ENCODE results near the gene TMX2. TPM values are rescaled to one million over a fixed set of nuclear protein-coding genes. Genes with fewer than 3 reads are reported as not detected.
"Not testable (repeated sequence)": the region's sequence is repeated elsewhere in the genome, so short reads cannot be mapped to it uniquely, and the experiment has no call there.

TMX2 gene
- total RNA-seq, 1 experiment from 2014 or later: 91.3 TPM

- H3K9me3 ChIP-seq (ENCODE audit: control insufficient read depth, low read depth, low read length): no peaks in the 10 kb centered on the region
- peaks cover 8 to 10% of the 10 kb centered on the region in 2 experiments for H3K4me1 Mint-ChIP-seq
- H3K18ac ChIP-seq (ENCODE audit: insufficient read length, low read depth, low read length): no peak overlapping the region
- no peak overlapping the region for H2BK20ac ChIP-seq (ENCODE audit: low read depth, low read length, poor library complexity, severe bottlenecking)
- H3K27me3 ChIP-seq (ENCODE audit: insufficient read depth, low read length): no peaks in the 10 kb centered on the region
- TF ChIP-seq CTCF (conservative IDR thresholded peaks at IDR 0.05): no peak
- WGBS (ENCODE audit: extremely low coverage, insufficient read length, low lambda C conversion rate): no CpG with 5 or more reads among the region's 1 CpG
- H3K4me2 ChIP-seq (ENCODE audit: insufficient read depth, insufficient read length, low read length): no peak overlapping the region
- peaks cover 10% of the 10 kb centered on the region; the same call in 1 of the 2 replicates for H3K79me2 ChIP-seq (ENCODE audit: insufficient read depth, low read length)
- H3K27ac ChIP-seq (ENCODE audit: insufficient read length, low read depth, low read length): no peak overlapping the region
- no peak overlapping the region for H2BK120ac ChIP-seq (ENCODE audit: low read depth, low read length, poor library complexity, severe bottlenecking)
- no peak overlapping the region for H3T11ph ChIP-seq (ENCODE audit: low read length)
- no peak overlapping the region for H4K91ac ChIP-seq (ENCODE audit: insufficient read length, low read depth, low read length)
- no peaks in the 10 kb centered on the region; the same call in 1 of the 2 replicates for H3K4me1 ChIP-seq (ENCODE audit: insufficient read depth, low read length)
- H3K9ac ChIP-seq (ENCODE audit: extremely low read depth, insufficient read length, low read length): no peak overlapping the region
- H4K5ac ChIP-seq (ENCODE audit: insufficient read length, low read depth, low read length): no peak overlapping the region
- H3K23me2 ChIP-seq (ENCODE audit: insufficient read length, low read depth, low read length, poor library complexity, severe bottlenecking): no peaks in the 10 kb centered on the region
- H2AK5ac ChIP-seq (ENCODE audit: insufficient read length, low read length): no peak overlapping the region
- H4K20me1 ChIP-seq (ENCODE audit: control insufficient read depth, insufficient read depth, insufficient read length): no peaks in the 10 kb centered on the region
- H3K56ac ChIP-seq (ENCODE audit: insufficient read length, low read depth, low read length): no peak overlapping the region
- H2BK12ac ChIP-seq (ENCODE audit: insufficient read length, low read depth, low read length): no peak overlapping the region
- H2BK5ac ChIP-seq (ENCODE audit: insufficient read length, low read length): no peak overlapping the region
- H3K27ac Mint-ChIP-seq: no peak overlapping the region
- no peak overlapping the region for H3K14ac ChIP-seq (ENCODE audit: insufficient read depth, low read length)
- H3K23ac ChIP-seq (ENCODE audit: insufficient read length, low read depth, low read length): no peak overlapping the region
- H4K8ac ChIP-seq (replicated peaks; ENCODE audit: insufficient read length, low read depth, low read length): no peak overlapping the region
- no peak overlapping the region for H3K4ac ChIP-seq (ENCODE audit: low read depth, low read length)
- H2BK15ac ChIP-seq (ENCODE audit: low read depth, low read length): no peak overlapping the region
- no peak for DNase-seq
- H3K27me3 Mint-ChIP-seq (ENCODE audit: low read depth): no peaks in the 10 kb centered on the region
- H3K4me3 Mint-ChIP-seq: no peak overlapping the region
- peaks cover 7% of the 10 kb centered on the region for H3K79me1 ChIP-seq (ENCODE audit: insufficient read depth, low read depth, low read length, poor library complexity, severe bottlenecking)
- no peak overlapping the region for H2AFZ ChIP-seq (ENCODE audit: low read length)
- peaks cover 26 to 61% (median 40%) of the 10 kb centered on the region in 3 experiments for H3K36me3 Mint-ChIP-seq (ENCODE audit: insufficient read depth in 1 of 3, low read depth in 3 of 3)
- no peaks in the 10 kb centered on the region; a peak in 2 of 5 replicates for H3K9me3 Mint-ChIP-seq
Measured at GRCh38 chr11:57681168-57681567, 31.2 kb upstream of the TMX2 start.

GRCh38 chr11:57690474-57690873 lies 21.9 kb upstream of the TMX2 start:
- H2BK5ac ChIP-seq (ENCODE audit: insufficient read length, low read length); DNase-seq; H2BK20ac ChIP-seq (ENCODE audit: low read depth, low read length, poor library complexity, severe bottlenecking); H3K27me3 Mint-ChIP-seq (ENCODE audit: low read depth); H2BK15ac ChIP-seq (ENCODE audit: low read depth, low read length); H3K4me1 Mint-ChIP-seq; H4K91ac ChIP-seq (ENCODE audit: insufficient read length, low read depth, low read length); H3K9me3 ChIP-seq (ENCODE audit: control insufficient read depth, low read depth, low read length); H3K23ac ChIP-seq (ENCODE audit: insufficient read length, low read depth, low read length); H3K4me2 ChIP-seq (ENCODE audit: insufficient read depth, insufficient read length, low read length); H3K79me2 ChIP-seq (ENCODE audit: insufficient read depth, low read length); H2AK5ac ChIP-seq (ENCODE audit: insufficient read length, low read length); H4K8ac ChIP-seq (replicated peaks; ENCODE audit: insufficient read length, low read depth, low read length); H2AFZ ChIP-seq (ENCODE audit: low read length); H3K9me3 Mint-ChIP-seq; H3K14ac ChIP-seq (ENCODE audit: insufficient read depth, low read length); H4K20me1 ChIP-seq (ENCODE audit: control insufficient read depth, insufficient read depth, insufficient read length); H2BK120ac ChIP-seq (ENCODE audit: low read depth, low read length, poor library complexity, severe bottlenecking); H3K4ac ChIP-seq (ENCODE audit: low read depth, low read length); H3T11ph ChIP-seq (ENCODE audit: low read length); H3K23me2 ChIP-seq (ENCODE audit: insufficient read length, low read depth, low read length, poor library complexity, severe bottlenecking); H3K4me3 Mint-ChIP-seq; H2BK12ac ChIP-seq (ENCODE audit: insufficient read length, low read depth, low read length); H3K27ac ChIP-seq (ENCODE audit: insufficient read length, low read depth, low read length); H3K18ac ChIP-seq (ENCODE audit: insufficient read length, low read depth, low read length); H3K4me1 ChIP-seq (ENCODE audit: insufficient read depth, low read length); H3K79me1 ChIP-seq (ENCODE audit: insufficient read depth, low read depth, low read length, poor library complexity, severe bottlenecking); H4K5ac ChIP-seq (ENCODE audit: insufficient read length, low read depth, low read length); H3K27me3 ChIP-seq (ENCODE audit: insufficient read depth, low read length); H3K9ac ChIP-seq (ENCODE audit: extremely low read depth, insufficient read length, low read length); H3K56ac ChIP-seq (ENCODE audit: insufficient read length, low read depth, low read length): not testable (repeated sequence)
- Mint-ChIP-seq H3K27ac (peak overlapping the region in 1 of 3 experiments; percentile 16; a peak in 1 of 7 replicates), H3K36me3 (ENCODE audit: insufficient read depth in 1 of 3, low read depth in 3 of 3) (peaks cover 38 to 84% (median 67%) of the 10 kb centered on the region in 3 experiments)
- WGBS (ENCODE audit: extremely low coverage, insufficient read length, low lambda C conversion rate): no CpG with 5 or more reads among the region's 5 CpGs

Measured in H9 (cell line).